ENCODE results near the gene ADAMTS18. TPM values are rescaled to one million over a fixed set of nuclear protein-coding genes. Genes with fewer than 3 reads are reported as not detected.

ADAMTS18 gene
- total and polyA plus RNA-seq, 2 donors (not counting 3 experiments of a cell fraction or from before 2014, with no cell fraction given): 18.4 to 27.5 TPM

DNA sequence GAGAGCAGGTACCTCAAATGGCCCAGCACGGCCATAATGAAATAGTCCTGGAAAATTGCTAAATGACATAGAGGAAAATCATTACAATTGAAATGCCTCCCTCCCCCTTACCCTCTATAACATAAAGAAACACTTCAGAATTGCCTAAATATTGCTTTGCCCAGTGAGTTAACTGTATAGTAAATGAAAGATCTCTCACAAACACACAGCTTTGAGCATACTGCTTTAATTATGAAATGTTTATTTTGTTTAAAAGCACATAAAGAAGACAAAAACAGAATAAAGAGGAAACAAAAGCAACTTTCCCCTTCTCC, 9.3 kb upstream of the ADAMTS18 start:
- BruUV-seq (replicated peaks): no TSS peak
- DNase-seq (ENCODE audit: low read depth, low spot score) (no peak), FAIRE-seq (no peak)
- Histone ChIP-seq H3K4me2 (ENCODE audit: insufficient read depth, low read length) (no peak overlapping the region), H3K9me3 (replicated peaks; ENCODE audit: control insufficient read depth, insufficient read depth, low read length) (no peaks in the 10 kb centered on the region), H3K4me1 (ENCODE audit: control insufficient read depth, extremely low read depth, insufficient read depth, low read length) (peaks cover 2% of the 10 kb centered on the region), H3K79me2 (ENCODE audit: control insufficient read depth, insufficient read depth, low read length) (no peaks in the 10 kb centered on the region), H2AFZ (ENCODE audit: low read depth, low read length) (no peak overlapping the region), H3K27ac (ENCODE audit: insufficient read depth, low read depth, low read length) (no peak overlapping the region), H3K36me3 (ENCODE audit: control insufficient read depth in 2 of 2, extremely low read depth in 1 of 2, insufficient read depth in 2 of 2, low read length in 2 of 2) (no peaks in the 10 kb centered on the region), H4K20me1 (replicated peaks; ENCODE audit: control insufficient read depth, extremely low read depth, insufficient read depth, low read length) (no peaks in the 10 kb centered on the region), H3K9ac (replicated peaks; ENCODE audit: extremely low read depth, insufficient read depth, low read length) (no peak overlapping the region), H3K4me3 (replicated peaks in 1 of 3; ENCODE audit: insufficient read depth in 1 of 3, low read depth in 1 of 3, low read length in 3 of 3) (no peak overlapping the region), H3K27me3 (ENCODE audit: control insufficient read depth in 2 of 2, insufficient read depth in 2 of 2, low read length in 2 of 2) (no peaks in the 10 kb centered on the region), H3K9me1 (replicated peaks; ENCODE audit: control insufficient read depth, extremely low read depth, insufficient read depth, low read length) (no peaks in the 10 kb centered on the region)
- CTCF ChIA-PET: interaction anchor here (1.2 kb wide), 1 partner anchor 17 kb away, joined by 3 read pairs; no protein-coding TSS in a partner anchor
- dilution Hi-C loops (cut with MboI; ENCODE audit: extremely low pct_ligation_motif_present, low sequenced_read_pairs) (no loop called here), intact Hi-C loops (cut with micrococcal nuclease) (no loop called here)
- POLR2A ChIA-PET: no interaction called here
- TF ChIP-seq GATA2 (IDR thresholded peaks at IDR 0.05; ENCODE audit: insufficient read depth, insufficient read length, low read depth, low read length): no peak
- TF ChIP-seq EZH2 (IDR thresholded peaks at IDR 0.05; ENCODE audit: borderline replicate concordance, low read depth, low read length, severe bottlenecking): no peak
- TF ChIP-seq FOS (IDR thresholded peaks at IDR 0.05; ENCODE audit: borderline replicate concordance, insufficient read depth, low read length): no peak

- Histone ChIP-seq H3K27ac (ENCODE audit: insufficient read depth, low read depth, low read length) (no peak overlapping the region), H3K4me2 (ENCODE audit: insufficient read depth, low read length) (no peak overlapping the region), H3K4me3 (replicated peaks in 1 of 3; ENCODE audit: insufficient read depth in 1 of 3, low read depth in 1 of 3, low read length in 3 of 3) (no peak overlapping the region), H4K20me1 (replicated peaks; ENCODE audit: control insufficient read depth, extremely low read depth, insufficient read depth, low read length) (no peaks in the 10 kb centered on the region), H3K9me3 (replicated peaks; ENCODE audit: control insufficient read depth, insufficient read depth, low read length) (no peaks in the 10 kb centered on the region), H2AFZ (ENCODE audit: low read depth, low read length) (no peak overlapping the region), H3K79me2 (ENCODE audit: control insufficient read depth, insufficient read depth, low read length) (no peaks in the 10 kb centered on the region), H3K36me3 (ENCODE audit: control insufficient read depth in 2 of 2, extremely low read depth in 1 of 2, insufficient read depth in 2 of 2, low read length in 2 of 2) (no peaks in the 10 kb centered on the region), H3K9ac (replicated peaks; ENCODE audit: extremely low read depth, insufficient read depth, low read length) (no peak overlapping the region), H3K4me1 (ENCODE audit: control insufficient read depth, extremely low read depth, insufficient read depth, low read length) (peaks cover 7% of the 10 kb centered on the region), H3K27me3 (ENCODE audit: control insufficient read depth in 2 of 2, insufficient read depth in 2 of 2, low read length in 2 of 2) (no peaks in the 10 kb centered on the region), H3K9me1 (replicated peaks; ENCODE audit: control insufficient read depth, extremely low read depth, insufficient read depth, low read length) (no peaks in the 10 kb centered on the region)
- intact Hi-C loops (cut with micrococcal nuclease) (no loop called here), dilution Hi-C loops (cut with MboI; ENCODE audit: extremely low pct_ligation_motif_present, low sequenced_read_pairs) (no loop called here)
- no peak for FAIRE-seq
- ChIA-PET CTCF (interaction anchor here (0.7 to 1.2 kb wide), 2 partner anchors 17 to 25 kb away, joined by 3 to 4 read pairs; no protein-coding TSS in a partner anchor), POLR2A (no interaction called here)
- TF ChIP-seq, protein P1, sequence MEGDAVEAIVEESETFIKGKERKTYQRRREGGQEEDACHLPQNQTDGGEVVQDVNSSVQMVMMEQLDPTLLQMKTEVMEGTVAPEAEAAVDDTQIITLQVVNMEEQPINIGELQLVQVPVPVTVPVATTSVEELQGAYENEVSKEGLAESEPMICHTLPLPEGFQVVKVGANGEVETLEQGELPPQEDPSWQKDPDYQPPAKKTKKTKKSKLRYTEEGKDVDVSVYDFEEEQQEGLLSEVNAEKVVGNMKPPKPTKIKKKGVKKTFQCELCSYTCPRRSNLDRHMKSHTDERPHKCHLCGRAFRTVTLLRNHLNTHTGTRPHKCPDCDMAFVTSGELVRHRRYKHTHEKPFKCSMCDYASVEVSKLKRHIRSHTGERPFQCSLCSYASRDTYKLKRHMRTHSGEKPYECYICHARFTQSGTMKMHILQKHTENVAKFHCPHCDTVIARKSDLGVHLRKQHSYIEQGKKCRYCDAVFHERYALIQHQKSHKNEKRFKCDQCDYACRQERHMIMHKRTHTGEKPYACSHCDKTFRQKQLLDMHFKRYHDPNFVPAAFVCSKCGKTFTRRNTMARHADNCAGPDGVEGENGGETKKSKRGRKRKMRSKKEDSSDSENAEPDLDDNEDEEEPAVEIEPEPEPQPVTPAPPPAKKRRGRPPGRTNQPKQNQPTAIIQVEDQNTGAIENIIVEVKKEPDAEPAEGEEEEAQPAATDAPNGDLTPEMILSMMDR (IDR thresholded peaks at IDR 0.05; ENCODE audit: extremely low read depth in 1 of 2, insufficient read depth in 1 of 2, low read depth in 1 of 2, low read length in 2 of 2): no peak
- TF ChIP-seq POLR2AphosphoS5 (IDR thresholded peaks at IDR 0.05; ENCODE audit: insufficient read depth, low read depth, low read length) (no peak), FOS (IDR thresholded peaks at IDR 0.05; ENCODE audit: borderline replicate concordance, insufficient read depth, low read length) (no peak), MAX (IDR thresholded peaks at IDR 0.05; ENCODE audit: insufficient read depth, insufficient read length) (no peak), JUN (IDR thresholded peaks at IDR 0.05; ENCODE audit: borderline replicate concordance, insufficient read depth, insufficient read length, low read depth) (no peak), GATA2 (IDR thresholded peaks at IDR 0.05; ENCODE audit: insufficient read depth, insufficient read length, low read depth, low read length) (no peak), EZH2 (IDR thresholded peaks at IDR 0.05; ENCODE audit: borderline replicate concordance, low read depth, low read length, severe bottlenecking) (no peak), POLR2A (IDR thresholded peaks at IDR 0.05; ENCODE audit: low read depth, low read length) (no peak), MYC (IDR thresholded peaks at IDR 0.05; ENCODE audit: low read depth, low read length) (no peak)
- BruUV-seq (replicated peaks): no TSS peak
- no peak for DNase-seq (ENCODE audit: low read depth, low spot score)
Measured at GRCh38 chr16:77443357-77444146, 8.7 kb upstream of the ADAMTS18 start.
